GM18873 (cell line): ENCODE results near the gene HERPUD1.
"Not testable (repeated sequence)": the region's sequence is repeated elsewhere in the genome, so short reads cannot be mapped to it uniquely, and the experiment has no call there.

Source experiments
- ATAC-seq: cut with Tn5 transposase; IDR thresholded peaks from one replicate; pipeline ENCODE4 v1.9.1; 2021; ENCODE audit warnings: mild to moderate bottlenecking, moderate library complexity, moderate number of reproducible peaks; ENCODE audit not compliant: unreplicated experiment, low FRiP score

Gene HERPUD1

DNA sequence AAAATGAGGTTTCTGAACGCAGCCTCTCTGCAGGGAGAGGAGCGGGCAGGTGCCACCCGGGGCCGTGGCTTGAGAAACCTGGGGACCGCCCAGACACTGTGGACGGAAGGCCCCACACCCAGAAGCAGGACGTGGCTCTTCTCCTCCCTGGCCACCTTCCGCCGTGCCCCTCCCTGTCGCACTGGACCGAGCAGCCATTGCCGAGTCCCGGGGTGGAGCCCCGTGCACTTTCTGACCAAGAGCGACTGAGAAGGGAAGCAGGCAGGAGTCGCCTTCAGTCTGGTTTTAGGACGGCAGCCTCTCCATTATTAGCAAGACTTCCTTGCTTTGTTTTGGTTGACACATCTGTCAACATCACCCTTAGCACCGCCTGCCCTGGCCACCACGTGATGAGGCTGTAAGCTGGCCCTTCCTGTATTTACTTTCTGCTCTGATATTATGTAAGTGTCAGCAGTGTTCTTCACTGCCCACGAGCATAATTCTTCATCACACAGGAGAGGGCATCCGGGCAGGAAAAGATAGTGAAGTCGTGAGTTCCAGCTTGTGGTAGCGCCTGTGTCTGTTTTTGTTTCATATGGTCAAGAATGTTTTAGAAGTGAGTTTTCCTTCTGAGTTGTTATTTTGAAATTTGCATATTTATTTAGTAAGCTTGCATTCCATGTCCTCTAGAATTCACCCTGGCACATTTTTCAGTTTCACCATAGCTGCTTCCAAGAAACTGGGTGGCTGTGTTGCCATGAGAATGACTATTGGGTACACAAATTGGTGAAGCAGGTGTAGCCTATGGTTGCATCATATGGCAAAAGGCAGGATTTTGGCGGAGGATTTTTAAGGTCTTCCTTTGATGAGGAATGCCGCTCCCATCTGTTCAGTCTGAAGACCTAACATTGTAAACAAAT, 1.0 kb downstream of the HERPUD1 start:
- peak; percentile 10 for ATAC-seq

GRCh38 chr16:56933828-56934598, 2.1 kb downstream of the HERPUD1 start:
- no peak for ATAC-seq

DNA sequence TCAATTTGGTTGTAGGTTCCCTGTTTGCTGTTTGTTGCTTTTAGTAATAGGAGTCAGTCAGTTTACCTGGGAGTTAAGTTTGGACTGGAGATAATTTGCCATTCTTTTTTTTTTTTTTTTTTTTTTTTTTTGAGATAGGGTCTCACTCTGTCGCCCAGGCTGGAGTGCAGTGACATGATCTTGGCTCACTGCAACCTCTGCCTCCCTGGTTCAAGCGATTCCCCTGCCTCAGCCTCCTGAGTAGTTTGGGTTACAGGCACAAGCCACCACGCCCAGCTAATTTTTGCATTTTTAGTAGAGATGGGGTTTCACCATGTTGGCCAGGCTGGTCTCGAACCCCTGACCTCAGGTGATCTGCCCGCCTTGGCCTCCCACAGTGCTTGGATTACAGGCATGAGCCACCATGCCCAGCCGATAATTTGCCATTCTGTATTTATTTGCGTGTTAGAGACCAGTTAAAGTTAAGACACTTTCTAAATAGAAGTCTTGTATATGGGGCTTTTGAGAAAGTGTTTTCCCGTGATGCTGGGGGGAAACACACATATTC, 2.7 kb downstream of the HERPUD1 start:
- not testable (repeated sequence) for ATAC-seq

GRCh38 chr16:56935201-56935600, 3.3 kb downstream of the HERPUD1 start:
- no peak for ATAC-seq

GRCh38 chr16:56936491-56936890, 4.5 kb downstream of the HERPUD1 start:
- ATAC-seq: no peak

- no peak for ATAC-seq
Measured at GRCh38 chr16:56936950-56937349, 5.0 kb downstream of the HERPUD1 start.

GRCh38 chr16:56938664-56939513, 6.9 kb downstream of the HERPUD1 start:
- ATAC-seq: peak; percentile 52

GRCh38 chr16:56939801-56940200, 7.9 kb downstream of the HERPUD1 start:
- ATAC-seq: no peak

- ATAC-seq: no peak
Measured at GRCh38 chr16:56941092-56941491, 9.2 kb downstream of the HERPUD1 start.

DNA sequence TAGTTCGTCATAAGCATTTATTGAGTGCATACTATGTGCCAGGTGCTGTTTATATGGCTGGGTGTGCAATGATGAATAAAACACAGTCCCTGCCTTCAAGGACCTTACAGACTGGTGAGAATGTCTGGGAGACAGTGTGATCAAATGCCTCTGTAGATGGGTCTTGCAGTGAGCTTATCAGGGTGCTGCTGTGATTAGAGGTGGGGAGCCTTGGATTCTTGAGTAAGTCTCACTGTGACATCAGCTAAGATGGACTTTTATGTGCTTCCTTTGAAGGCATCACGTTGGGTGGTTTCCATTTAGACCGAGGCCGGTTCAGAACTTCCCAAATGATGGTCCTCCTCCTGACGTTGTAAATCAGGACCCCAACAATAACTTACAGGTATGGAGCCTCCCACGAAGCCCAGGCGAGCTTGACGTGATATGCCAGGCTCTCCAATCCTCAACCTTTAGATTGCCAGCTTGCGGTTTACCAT, 10.0 kb downstream of the HERPUD1 start:
- ATAC-seq: no peak

DNA sequence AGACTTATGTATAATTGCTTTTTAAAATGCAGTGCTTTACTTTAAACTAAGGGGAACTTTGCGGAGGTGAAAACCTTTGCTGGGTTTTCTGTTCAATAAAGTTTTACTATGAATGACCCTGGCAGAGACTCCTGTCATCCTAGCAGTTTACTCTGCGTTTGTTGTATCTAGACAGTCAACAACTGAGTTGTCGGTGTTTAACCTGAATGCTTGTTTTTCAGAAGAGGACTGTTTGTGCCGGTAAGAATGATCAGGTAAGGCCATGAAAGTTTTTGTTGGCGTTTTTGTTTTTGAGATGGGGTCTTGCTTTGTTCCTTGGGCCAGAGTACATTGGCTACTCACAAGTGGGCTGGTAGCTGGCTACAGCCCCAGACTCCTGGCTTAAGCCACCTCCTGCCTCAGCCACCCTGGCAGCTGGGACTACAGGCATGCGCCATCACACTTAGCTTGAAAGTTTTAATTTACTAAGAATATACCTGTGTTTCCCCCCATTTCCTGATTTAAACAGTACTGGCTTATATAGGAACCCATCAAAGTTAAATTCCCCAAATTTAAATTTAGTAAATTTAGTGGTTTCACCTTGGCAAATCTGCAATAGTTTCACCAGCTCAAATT, 11.9 kb downstream of the HERPUD1 start:
- no peak for ATAC-seq

DNA sequence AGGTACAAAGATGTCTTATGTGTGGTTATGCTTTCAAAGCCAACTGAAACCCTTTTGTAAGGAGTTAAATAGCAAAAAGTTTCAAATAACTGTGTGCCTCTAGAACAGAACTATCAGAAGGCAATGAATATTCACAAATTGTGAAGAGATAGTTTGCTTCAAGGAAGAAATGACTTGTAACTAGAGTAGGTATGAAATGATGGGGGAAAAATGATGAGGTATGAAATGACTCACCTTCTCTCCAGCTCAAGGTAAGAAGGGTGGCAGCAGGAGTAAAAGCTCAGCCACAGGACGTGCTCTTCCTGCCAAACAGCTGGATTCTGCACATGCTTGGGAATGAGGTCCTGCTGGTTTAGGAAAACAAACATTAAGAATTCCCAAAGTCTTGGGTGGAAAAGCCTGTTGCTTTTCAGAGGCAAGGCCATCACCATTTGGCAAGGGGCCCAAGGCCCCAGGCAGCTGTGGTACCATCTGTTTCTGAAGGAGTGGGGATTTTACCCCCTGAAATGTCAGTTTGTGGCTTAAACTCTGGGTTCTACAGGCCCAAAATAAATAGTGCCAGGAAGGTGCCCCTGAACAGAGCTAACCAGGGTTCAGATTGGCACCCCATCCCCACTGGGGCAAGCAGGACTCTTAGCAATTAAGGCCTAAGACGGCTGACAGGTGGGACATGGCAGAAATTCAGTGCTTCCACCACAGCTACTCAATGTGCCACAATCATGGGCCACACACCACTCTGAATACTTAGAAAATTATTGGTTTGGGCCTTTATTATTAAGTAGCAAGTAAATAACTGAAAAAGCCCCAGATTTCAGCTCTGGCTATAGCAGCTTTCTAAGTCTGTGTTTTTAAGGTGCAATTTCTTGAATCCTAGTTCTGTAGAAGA, 13.3 kb downstream of the HERPUD1 start:
- ATAC-seq: peak; percentile 53

- ATAC-seq: no peak
Measured at GRCh38 chr16:56945847-56946527, 14.0 kb downstream of the HERPUD1 start.

- no peak for ATAC-seq
Measured at GRCh38 chr16:56946767-56947603, 15.0 kb downstream of the HERPUD1 start.

- no peak for ATAC-seq
Measured at GRCh38 chr16:56947604-56947995, 15.7 kb downstream of the HERPUD1 start.

DNA sequence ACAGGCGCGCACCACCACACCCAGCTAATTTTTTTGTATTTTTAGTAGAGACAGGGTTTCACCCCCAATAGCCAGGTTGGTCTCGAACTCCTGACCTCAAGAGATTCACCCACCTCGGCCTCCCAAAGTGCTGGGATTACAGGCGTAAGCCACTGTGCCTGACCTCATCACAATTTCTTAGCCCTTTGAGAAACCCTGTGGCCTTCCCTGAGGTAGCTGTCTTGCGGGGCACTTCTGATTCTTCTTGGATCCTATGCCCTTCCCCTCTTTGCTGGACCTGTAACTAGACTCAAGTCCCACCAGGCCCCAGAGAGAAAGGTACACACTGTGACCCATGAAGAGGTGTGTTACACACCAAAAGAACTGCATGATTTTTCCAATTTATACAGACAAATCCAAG, 16.3 kb downstream of the HERPUD1 start:
- ATAC-seq: no peak

- ATAC-seq: no peak
Measured at GRCh38 chr16:56950051-56950450, 18.1 kb downstream of the HERPUD1 start.
